K562 (cell line): Measurements from ENCODE around the gene FITM1. TPM values are rescaled to one million over a fixed set of nuclear protein-coding genes. Genes with fewer than 3 reads are reported as not detected.
A peak's percentile ranks its signal among the peaks of the same experiment; 100 is the strongest.

Experiments
- ATAC-seq: fragments of 200-7000 bp; cut with Tn5 transposase; 3 replicates; pipeline ENCODE4 v1.9.1; 2020; ENCODE audit warnings: moderate library complexity
- BruUV-seq: library from RNA; stranded (reverse); fragments of 400-500 nt; replicated peaks from 2 replicates; lab custom pipeline; 2021; lab: Mats Ljungman, UMichigan
- CTCF ChIA-PET: fragments of 300-600 bp; formaldehyde crosslinking; extraction: SDS; loops from one replicate; lab custom pipeline; 2021; ENCODE audit warnings: low intra/inter-chr PET ratio; lab: Yijun Ruan, JAX
- POLR2A ChIA-PET: fragments of 300-600, 350-650 bp; sonication (Branson Sonifier 250); formaldehyde crosslinking; extraction: SDS; loops from one replicate; lab custom pipeline; 2021; ENCODE audit warnings: antibody characterized with exemption, inconsistent platforms; lab: Yijun Ruan, JAX
- DNase-seq, 4 experiments: peaks; one replicate each; pipeline versions ENCODE4 v3.0.0 to v3.0.0-alpha.2; 2011 to 2018; ENCODE audit warnings: low spot score in 3 of 4, mixed read lengths in 3 of 4; ENCODE audit errors: extremely low read depth in 1 of 4
- FAIRE-seq: peaks from 2 replicates; lab custom pipeline; 2011; peaks lifted over from hg19 to GRCh38; lab: Jason Lieb, UNC
- H2AFZ ChIP-seq: 2 replicates; pipeline ENCODE4 v1.6.0; 2011; ENCODE audit warnings: low read depth, low read length, control low read depth, inconsistent platforms
- H3K27ac ChIP-seq: fragments of 200-600 bp; 3 replicates; pipeline ENCODE4 v1.8.0; 2011; ENCODE audit warnings: low read depth, mild to moderate bottlenecking, control low read depth, inconsistent platforms, low read length, moderate library complexity, mixed read lengths; ENCODE audit errors: extremely low read depth
- H3K27me3 ChIP-seq, 2 experiments: fragments of 300-600 bp in 1 of 2; 2 replicates in 1 of 2; 3 replicates in 1 of 2; pipeline versions ENCODE4 v1.6.0 to v1.8.0; 2011; ENCODE audit warnings: inconsistent platforms in 2 of 2, low read length in 2 of 2, mild to moderate bottlenecking in 1 of 2, mixed read lengths in 1 of 2, moderate library complexity in 1 of 2; ENCODE audit not compliant: control insufficient read depth in 2 of 2, insufficient read depth in 2 of 2
- H3K36me3 ChIP-seq: fragments of 300-600 bp; 3 replicates; pipeline ENCODE4 v1.8.0; 2011; ENCODE audit warnings: mild to moderate bottlenecking, low read length, inconsistent platforms; ENCODE audit not compliant: control insufficient read depth, insufficient read depth
- H3K4me1 ChIP-seq, 2 experiments: fragments of 200-600 bp in 1 of 2; replicated peaks in 1 of 2; 2 replicates in 1 of 2; 3 replicates in 1 of 2; pipeline versions ENCODE4 v1.5.1 to v1.8.0; 2011; ENCODE audit warnings: inconsistent platforms in 2 of 2, low read length in 2 of 2, mild to moderate bottlenecking in 1 of 2, mixed read lengths in 1 of 2, moderate library complexity in 1 of 2; ENCODE audit not compliant: control insufficient read depth in 2 of 2, insufficient read depth in 2 of 2
- H3K4me2 ChIP-seq: 2 replicates; pipeline ENCODE4 v1.6.1; 2011; ENCODE audit warnings: low read length, control low read depth, inconsistent platforms, mixed read lengths; ENCODE audit not compliant: insufficient read depth
- H3K4me3 ChIP-seq: fragments of 200-600 bp; sonication (generic), shearing (Covaris generic); 2 replicates; pipeline ENCODE4 v1.5.1; 2016; ENCODE audit warnings: control low read depth, inconsistent platforms
- H3K79me2 ChIP-seq: fragments of 200-600 bp; 3 replicates; pipeline ENCODE4 v1.8.0; 2011; ENCODE audit warnings: low read length, inconsistent platforms; ENCODE audit not compliant: control insufficient read depth, insufficient read depth
- H3K9ac ChIP-seq, 2 experiments: 2 replicates each; pipeline versions ENCODE4 v1.6.0 to v1.6.1; 2011; ENCODE audit warnings: low read depth in 2 of 2, low read length in 2 of 2, control low read depth in 1 of 2, inconsistent platforms in 1 of 2, mild to moderate bottlenecking in 1 of 2, mixed read lengths in 1 of 2; ENCODE audit not compliant: insufficient read depth in 1 of 2
- H3K9me1 ChIP-seq: one replicate; pipeline ENCODE4 v1.6.0; 2011; ENCODE audit warnings: inconsistent platforms, mild to moderate bottlenecking, low read length, moderate library complexity; ENCODE audit not compliant: control insufficient read depth, insufficient read depth
- H3K9me3 ChIP-seq: replicated peaks from 2 replicates; pipeline ENCODE4 v1.5.1; 2011; ENCODE audit warnings: low read depth, low read length, inconsistent platforms; ENCODE audit not compliant: control insufficient read depth, insufficient read depth
- H4K20me1 ChIP-seq: replicated peaks from 2 replicates; pipeline ENCODE4 v1.6.1; 2011; ENCODE audit warnings: low read length, inconsistent platforms, mixed read lengths; ENCODE audit not compliant: control insufficient read depth, insufficient read depth
- ATF3 ChIP-seq, 2 experiments: fragments of 450-650 bp in 1 of 2; sonication (generic) in 1 of 2; formaldehyde crosslinking in 1 of 2; IDR thresholded peaks in 1 of 2; conservative IDR thresholded peaks in 1 of 2; 2 replicates each; pipeline versions ENCODE4 v1.6.1 to v1.8.1; 2016 to 2023; ENCODE audit warnings: mild to moderate bottlenecking in 2 of 2, moderate library complexity in 2 of 2, inconsistent platforms in 1 of 2, missing genetic modification reagents in 1 of 2
- GATA2 ChIP-seq: sonication (generic); formaldehyde crosslinking; IDR thresholded peaks from 2 replicates; pipeline ENCODE4 v1.4.0; 2020; ENCODE audit warnings: mild to moderate bottlenecking, missing genetic modification reagents
- WGBS: fragments of 100-300 bp; shearing (Covaris generic); methylation state at CpG from one replicate; pipeline ENCODE4 v1.1.6; 2016; ENCODE audit warnings: low coverage, mixed read lengths; ENCODE audit not compliant: insufficient coverage; ENCODE audit errors: missing lambda C conversion rate; 5-methylcytosine and 5-hydroxymethylcytosine counted together
- in situ Hi-C: fragments of 300-500 bp; cut with MboI; formaldehyde crosslinking; loops from 4 replicates; pipeline ENCODE4 v1.15.0; 2018; ENCODE audit warnings: inconsistent platforms, mixed read lengths
- intact Hi-C: fragments of 100-400 bp; cut with micrococcal nuclease; formaldehyde crosslinking; loops from 2 replicates; pipeline ENCODE4 v1.14.2; 2022
- polyA plus RNA-seq, 8 experiments: library from polyadenylated mRNA; depleted of rRNA in 4 of 8; stranded (reverse) in 5 of 8; unstranded in 3 of 8; fragments of >200 nt; fragmentation: Nextera tagmentation in 2 of 8; fragmentation: Illumina TruSeq in 1 of 8; extraction: Ambion mirVana in 2 of 8; extraction: Trizol in 1 of 8; gene quantifications; 2 replicates each; pipeline versions ENCODE4 v1.2.1 to v1.2.3, GENCODE V29; 2011 to 2014; ENCODE audit warnings: inconsistent platforms in 1 of 8, missing spikeins in 1 of 8
- total RNA-seq, 7 experiments: library from RNA; depleted of rRNA in 6 of 7; stranded (reverse); fragments of >200 nt in 6 of 7; fragmentation: Illumina TruSeq in 2 of 7; extraction: Trizol in 2 of 7; gene quantifications; 2 replicates each; pipeline versions ENCODE4 v1.2.1 to v1.2.3, GENCODE V29; 2011 to 2021; ENCODE audit warnings: low replicate concordance in 1 of 7

FITM1 gene
- total and polyA plus RNA-seq, 9 of the 15 experiments (the other 6 are each of a cell fraction or from before 2014, with no cell fraction given) = 0.09 to 0.20 TPM; not detected in 7

GRCh38 chr14:24138396-24139271 is 8.2 kb downstream of the FITM1 start:
- ATAC-seq (no peak), DNase-seq (no peak), FAIRE-seq (no peak)
- Histone ChIP-seq H2AFZ (no peak overlapping the region), H3K9ac (peak overlapping the region in 1 of 2 experiments; percentile 42; a peak in 1 of 4 replicates), H3K27ac (no peak overlapping the region), H3K4me1 (peaks cover 19 to 36% of the 10 kb centered on the region in 2 experiments; a peak in 4 of 5 replicates), H3K4me3 (no peak overlapping the region), H3K36me3 (peaks cover 34% of the 10 kb centered on the region), H3K79me2 (peaks cover 20% of the 10 kb centered on the region), H3K9me1 (no peaks in the 10 kb centered on the region), H3K27me3 (no peaks in the 10 kb centered on the region), H3K4me2 (no peak overlapping the region), H4K20me1 (no peaks in the 10 kb centered on the region; the same call in 1 of the 2 replicates), H3K9me3 (no peaks in the 10 kb centered on the region)
- BruUV-seq = no TSS peak
- POLR2A ChIA-PET = interaction anchor here (1.5 to 1.8 kb wide), 2 partner anchors 24 to 45 kb away, joined by 4 read pairs; partner anchors contain the start of genes DCAF11, NRL and PCK2
- intact Hi-C loops (no loop called here), in situ Hi-C loops (no loop called here)
- WGBS = 86% methylated on average over 13 of the region's 13 CpGs
- TF ChIP-seq GATA2 (CRISPR knock-in tag) = no peak
- TF ChIP-seq ATF3 (IDR thresholded peaks at IDR 0.05) = 0 out of 2 replicates have a peak, but pooled peaks have one; percentile 12
- no peak for TF ChIP-seq ATF3 (CRISPR knock-in tag; conservative IDR thresholded peaks at IDR 0.05)
- CTCF ChIA-PET = no interaction called here
